Fibroblast of mammary gland (primary cell): Measurements from ENCODE around the gene BRD8.

Experiments
- DNase-seq: peaks from one replicate; pipeline ENCODE4 v3.0.0-alpha.2; 2010; ENCODE audit warnings: low read depth
- H3K4me3 ChIP-seq: 2 replicates; pipeline ENCODE4 v1.5.1; 2011; ENCODE audit warnings: low read depth, mild to moderate bottlenecking, low read length, moderate library complexity; ENCODE audit not compliant: control insufficient read depth
- CTCF ChIP-seq: conservative IDR thresholded peaks from 2 replicates; pipeline ENCODE4 v1.5.1; 2011; ENCODE audit warnings: low read depth, low read length, inconsistent platforms; ENCODE audit not compliant: control insufficient read depth, insufficient read depth

BRD8 gene

GRCh38 chr5:138141734-138142133, 36.7 kb downstream of the BRD8 start:
- no peak for TF ChIP-seq CTCF
- no peak overlapping the region for H3K4me3 ChIP-seq
- no peak for DNase-seq

- DNase-seq: no peak
- no peak for TF ChIP-seq CTCF
- no peak overlapping the region for H3K4me3 ChIP-seq
These were observed 38.2 kb downstream of the BRD8 start for GRCh38 chr5:138140268-138140667.

- no peak for DNase-seq
- no peak for TF ChIP-seq CTCF
- H3K4me3 ChIP-seq: no peak overlapping the region
These were observed 38.7 kb downstream of the BRD8 start for GRCh38 chr5:138139781-138140090.

GRCh38 chr5:138138949-138139780, 39.3 kb downstream of the BRD8 start, which contains the start of gene NME5:
Gene NME5, minus strand, starts transcription at chr5:138139428. Its CDS starts 648 bp downstream, at chr5:138138780.
- H3K4me3 ChIP-seq: peak within 1 kb of the TSS; percentile 61
- DNase-seq: peak; percentile 61
- TF ChIP-seq CTCF: no peak

GRCh38 chr5:138132543-138132942, 45.9 kb downstream of the BRD8 start:
- peak overlapping the region; percentile 50 for H3K4me3 ChIP-seq
- DNase-seq: no peak
- no peak for TF ChIP-seq CTCF

- H3K4me3 ChIP-seq: no peak overlapping the region
- DNase-seq: no peak
- TF ChIP-seq CTCF: no peak
These were observed 49.1 kb downstream of the BRD8 start for GRCh38 chr5:138129347-138129746.

- no peak overlapping the region for H3K4me3 ChIP-seq
- DNase-seq: no peak
- no peak for TF ChIP-seq CTCF
These were observed 50.1 kb downstream of the BRD8 start for GRCh38 chr5:138128334-138128733.
